Neuronal stem cell (in vitro differentiated cells): ENCODE measurements around the gene ATP6V1E1. TPM values are rescaled to one million over a fixed set of nuclear protein-coding genes. Genes with fewer than 3 reads are reported as not detected.

ENCODE experiments used
- DNase-seq: peaks from one replicate; pipeline ENCODE4 v3.0.0-alpha.2; 2013; ENCODE audit warnings: low spot score
- H2AFZ ChIP-seq: one replicate; pipeline ENCODE4 v1.6.1; 2013; ENCODE audit warnings: mild to moderate bottlenecking, low read length, inconsistent platforms
- H2AK5ac ChIP-seq: 2 replicates; pipeline ENCODE4 v1.6.1; 2013; ENCODE audit warnings: low read depth, mild to moderate bottlenecking, inconsistent platforms, low read length, moderate library complexity, mixed read lengths
- H2BK120ac ChIP-seq: 2 replicates; pipeline ENCODE4 v1.6.1; 2013; ENCODE audit warnings: low read depth, mild to moderate bottlenecking, inconsistent platforms, low read length, moderate library complexity, mixed read lengths
- H2BK12ac ChIP-seq: one replicate; pipeline ENCODE4 v1.6.1; 2013; ENCODE audit warnings: low read length, inconsistent platforms
- H2BK15ac ChIP-seq: 2 replicates; pipeline ENCODE4 v1.6.1; 2013; ENCODE audit warnings: mild to moderate bottlenecking, low read length, inconsistent platforms, mixed read lengths
- H2BK5ac ChIP-seq: one replicate; pipeline ENCODE4 v1.6.1; 2013; ENCODE audit warnings: inconsistent platforms, mild to moderate bottlenecking, low read length, moderate library complexity
- H3K14ac ChIP-seq: one replicate; pipeline ENCODE4 v1.6.1; 2013; ENCODE audit warnings: low read length, inconsistent platforms
- H3K18ac ChIP-seq: 2 replicates; pipeline ENCODE4 v1.6.1; 2013; ENCODE audit warnings: low read length, inconsistent platforms
- H3K23ac ChIP-seq: 2 replicates; pipeline ENCODE4 v1.6.1; 2013; ENCODE audit warnings: low read depth, mild to moderate bottlenecking, mixed read lengths, low read length, inconsistent platforms; ENCODE audit not compliant: poor library complexity
- H3K27ac ChIP-seq: replicated peaks from 3 replicates; pipeline ENCODE4 v1.5.1; 2013; ENCODE audit warnings: low read length, inconsistent platforms
- H3K27me3 ChIP-seq, 3 experiments: 2 replicates each; pipeline ENCODE4 v1.6.1; 2013; ENCODE audit warnings: low read length in 3 of 3, mild to moderate bottlenecking in 2 of 3, inconsistent platforms in 1 of 3, low read depth in 1 of 3, mixed read lengths in 1 of 3, moderate library complexity in 1 of 3; ENCODE audit not compliant: control insufficient read depth in 3 of 3, insufficient read depth in 3 of 3
- H3K36me3 ChIP-seq, 2 donors: replicated peaks in 1 of 2; 2 replicates each; pipeline ENCODE4 v1.6.1; 2013; ENCODE audit warnings: low read length in 2 of 2; ENCODE audit not compliant: control insufficient read depth in 2 of 2, insufficient read depth in 2 of 2
- H3K4ac ChIP-seq: 2 replicates; pipeline ENCODE4 v1.6.1; 2013; ENCODE audit warnings: inconsistent platforms, mild to moderate bottlenecking, low read length, moderate library complexity
- H3K4me1 ChIP-seq, 2 donors: 1 replicate in 1 of 2; 2 replicates in 1 of 2; pipeline ENCODE4 v1.6.1; 2013; ENCODE audit warnings: low read length in 2 of 2, low read depth in 1 of 2; ENCODE audit not compliant: control insufficient read depth in 2 of 2, insufficient read depth in 1 of 2
- H3K4me2 ChIP-seq: one replicate; pipeline ENCODE4 v1.6.1; 2013; ENCODE audit warnings: mild to moderate bottlenecking, low read length, inconsistent platforms; ENCODE audit not compliant: insufficient read depth, poor library complexity, severe bottlenecking
- H3K4me3 ChIP-seq, 2 donors: 2 replicates each; pipeline ENCODE4 v1.5.1; 2013; ENCODE audit warnings: low read length in 2 of 2, mild to moderate bottlenecking in 2 of 2, inconsistent platforms in 1 of 2, moderate library complexity in 1 of 2
- H3K79me1 ChIP-seq: one replicate; pipeline ENCODE4 v1.6.1; 2013; ENCODE audit warnings: low read depth, mild to moderate bottlenecking, inconsistent platforms, low read length, moderate library complexity
- H3K9ac ChIP-seq: one replicate; pipeline ENCODE4 v1.6.1; 2013; ENCODE audit warnings: mild to moderate bottlenecking, low read depth, low read length, inconsistent platforms; ENCODE audit not compliant: poor library complexity
- H3K9me3 ChIP-seq, 2 donors: replicated peaks in 1 of 2; 2 replicates each; pipeline versions ENCODE3 to v1.6.1; 2013; ENCODE audit warnings: low read length in 2 of 2, mild to moderate bottlenecking in 2 of 2, inconsistent platforms in 1 of 2, low read depth in 1 of 2, mixed read lengths in 1 of 2, moderate library complexity in 1 of 2; ENCODE audit not compliant: control insufficient read depth in 2 of 2, insufficient read depth in 1 of 2
- H4K8ac ChIP-seq: one replicate; pipeline ENCODE4 v1.6.1; 2013; ENCODE audit warnings: low read depth, mild to moderate bottlenecking, inconsistent platforms, low read length, moderate library complexity
- H4K91ac ChIP-seq: one replicate; pipeline ENCODE4 v1.6.1; 2013; ENCODE audit warnings: low read length, low read depth, mild to moderate bottlenecking, inconsistent platforms; ENCODE audit not compliant: poor library complexity
- WGBS, 2 donors: extraction: QIAGEN DNeasy Blood & Tissue Kit; methylation state at CpG; one replicate each; pipeline ENCODE4 v1.1.7; 2013; ENCODE audit warnings: missing lambda C conversion rate in 2 of 2, mixed read lengths in 1 of 2; ENCODE audit not compliant: insufficient read length in 2 of 2, insufficient replicate concordance in 1 of 2; ENCODE audit errors: extremely low coverage in 2 of 2; 5-methylcytosine and 5-hydroxymethylcytosine counted together
- polyA plus RNA-seq, 2 experiments: library from polyadenylated mRNA; stranded (reverse); fragments of 200-250 nt; gene quantifications; one replicate each; pipeline ENCODE4 v1.2.3, GENCODE V29; 2013

The ATP6V1E1 gene
- 79.5 TPM for polyA plus RNA-seq (2013, experiment 1 of 2)
- polyA plus RNA-seq (2013, experiment 2 of 2), result 78.6 TPM

GRCh38 chr22:17628406-17629172 lies at the start of gene ATP6V1E1:
ATP6V1E1 (minus strand) TSS chr22:17628749; CDS start chr22:17628635, 114 bp downstream.
- Histone ChIP-seq H3K4me2 (peak within 1 kb of the TSS; percentile 85), H4K91ac (no peak within 1 kb of the TSS), H3K9me3 (no peaks in the 10 kb centered on the region), H3K27me3 (no peaks in the 10 kb centered on the region), H3K27ac (peak within 1 kb of the TSS; percentile 84), H2BK15ac (peak within 1 kb of the TSS; percentile 37), H3K9ac (peak within 1 kb of the TSS; percentile 92), H2BK5ac (no peak within 1 kb of the TSS), H3K18ac (peak within 1 kb of the TSS; percentile 92), H3K4me3 (peak within 1 kb of the TSS; percentile 92 to 95), H2AK5ac (no peak within 1 kb of the TSS), H3K14ac (peak within 1 kb of the TSS; percentile 75), H3K4ac (peak within 1 kb of the TSS; percentile 10), H3K79me1 (peaks cover 9% of the 10 kb centered on the region), H2BK12ac (no peak within 1 kb of the TSS), H3K23ac (peak within 1 kb of the TSS; percentile 73), H2AFZ (peak within 1 kb of the TSS; percentile 89), H3K4me1 (peaks cover 0 to 2% of the 10 kb centered on the region in 2 donors), H2BK120ac (no peak within 1 kb of the TSS), H4K8ac (peak within 1 kb of the TSS; percentile 29), H3K36me3 (peaks cover 0 to 15% of the 10 kb centered on the region in 2 donors)
- peak; percentile 91 for DNase-seq
- WGBS, 2 donors, result no CpG with 5 or more reads among the region's 45 CpGs

- no peak overlapping the region for H3K14ac ChIP-seq
- no peak overlapping the region for H4K91ac ChIP-seq
- no peak for DNase-seq
- H2AFZ ChIP-seq, result no peak overlapping the region
- no peaks in the 10 kb centered on the region for H3K79me1 ChIP-seq
- H2BK5ac ChIP-seq, result no peak overlapping the region
- no peak overlapping the region for H3K27ac ChIP-seq
- no peaks in the 10 kb centered on the region for H3K9me3 ChIP-seq
- no peak overlapping the region for H3K4me2 ChIP-seq
- peaks cover 2 to 3% of the 10 kb centered on the region in 2 donors for H3K36me3 ChIP-seq
- no peak overlapping the region for H2BK12ac ChIP-seq
- no peak overlapping the region for H3K4ac ChIP-seq
- H3K27me3 ChIP-seq, result no peaks in the 10 kb centered on the region
- no peaks in the 10 kb centered on the region for H3K4me1 ChIP-seq
- WGBS, 2 donors, result no CpG with 5 or more reads among the region's 1 CpG
- no peak overlapping the region for H3K23ac ChIP-seq
- H3K9ac ChIP-seq, result no peak overlapping the region
- no peak overlapping the region for H2BK120ac ChIP-seq
- H3K4me3 ChIP-seq, result no peak overlapping the region
- no peak overlapping the region for H3K18ac ChIP-seq
- H2BK15ac ChIP-seq, result no peak overlapping the region
- no peak overlapping the region for H2AK5ac ChIP-seq
- H4K8ac ChIP-seq, result no peak overlapping the region
These were observed 47.0 kb upstream of the ATP6V1E1 start for GRCh38 chr22:17675584-17675983.

- Histone ChIP-seq H2BK15ac (no peak overlapping the region), H3K4me1 (no peaks in the 10 kb centered on the region), H3K4ac (no peak overlapping the region), H2BK120ac (no peak overlapping the region), H3K27me3 (no peaks in the 10 kb centered on the region), H3K36me3 (peaks cover 2 to 15% of the 10 kb centered on the region in 2 donors), H3K18ac (no peak overlapping the region), H4K91ac (no peak overlapping the region), H2AK5ac (no peak overlapping the region), H3K9ac (no peak overlapping the region), H3K23ac (no peak overlapping the region), H3K79me1 (peaks cover 1% of the 10 kb centered on the region), H3K27ac (no peak overlapping the region), H3K4me3 (no peak overlapping the region), H3K9me3 (no peaks in the 10 kb centered on the region), H2BK5ac (no peak overlapping the region), H2AFZ (no peak overlapping the region), H4K8ac (no peak overlapping the region), H3K14ac (no peak overlapping the region), H3K4me2 (no peak overlapping the region), H2BK12ac (no peak overlapping the region)
- no peak for DNase-seq
- WGBS, 2 donors, result no CpG with 5 or more reads among the region's 7 CpGs
These were observed 45.6 kb upstream of the ATP6V1E1 start for GRCh38 chr22:17674152-17674551.

- Histone ChIP-seq H3K18ac (no peak overlapping the region), H2BK120ac (no peak overlapping the region), H3K4me1 (no peaks in the 10 kb centered on the region), H2BK15ac (no peak overlapping the region), H3K9ac (no peak overlapping the region), H3K9me3 (no peaks in the 10 kb centered on the region), H3K4ac (no peak overlapping the region), H2BK5ac (no peak overlapping the region), H3K23ac (no peak overlapping the region), H3K14ac (no peak overlapping the region), H2BK12ac (no peak overlapping the region), H2AK5ac (no peak overlapping the region), H3K4me3 (no peak overlapping the region), H3K79me1 (peaks cover 2% of the 10 kb centered on the region), H3K27me3 (no peaks in the 10 kb centered on the region), H3K27ac (no peak overlapping the region), H4K8ac (no peak overlapping the region), H3K4me2 (no peak overlapping the region), H2AFZ (no peak overlapping the region), H4K91ac (no peak overlapping the region), H3K36me3 (peaks cover 2 to 16% of the 10 kb centered on the region in 2 donors)
- WGBS, 2 donors, result no CpG with 5 or more reads among the region's 2 CpGs
- DNase-seq, result no peak
These were observed 44.0 kb upstream of the ATP6V1E1 start for GRCh38 chr22:17672417-17672991.
